Upper lobe of left lung (tissue), 4 donors: Measurements from ENCODE around the gene P2RY14.

Experiments used
- CTCF ChIP-seq, 6 experiments: fragments of 450-650 bp in 4 of 6; fragments of 200-600 bp in 2 of 6; sonication (generic) in 2 of 6; IDR thresholded peaks; one replicate each; pipeline ENCODE4 v1.5.1; 2016 to 2019; ENCODE audit warnings: antibody characterized with exemption in 6 of 6
- EP300 ChIP-seq, 4 donors: sonication (generic); formaldehyde crosslinking; IDR thresholded peaks; one replicate each; pipeline ENCODE4 v1.5.1; 2017; ENCODE audit warnings: antibody characterized with exemption in 4 of 4, control low read depth in 2 of 4
- POLR2A ChIP-seq, 4 donors: fragments of 450-650 bp; IDR thresholded peaks; one replicate each; pipeline ENCODE4 v1.5.1; 2016 to 2017; ENCODE audit warnings: antibody characterized with exemption in 4 of 4, mild to moderate bottlenecking in 2 of 4
- POLR2AphosphoS5 ChIP-seq, 2 donors: sonication (generic); formaldehyde crosslinking; IDR thresholded peaks; one replicate each; pipeline ENCODE4 v1.5.1; 2017; ENCODE audit warnings: antibody characterized with exemption in 2 of 2

- TF ChIP-seq CTCF (IDR thresholded peaks at IDR 0.05) (no peak), EP300 (IDR thresholded peaks at IDR 0.05) (no peak), POLR2AphosphoS5 (IDR thresholded peaks at IDR 0.05) (no peak), POLR2A (IDR thresholded peaks at IDR 0.05) (no peak)
Observed at GRCh38 chr3:151314593-151314992, 36.3 kb upstream of the P2RY14 start.
